Ishikawa (cell line): ENCODE data around the gene ZCCHC24.

Experiments
- CEBPB ChIP-seq: IDR thresholded peaks from 2 replicates; pipeline ENCODE4 v1.6.1; 2012
- EGR1 ChIP-seq: IDR thresholded peaks from 2 replicates; pipeline ENCODE4 v1.6.1; 2012
- EP300 ChIP-seq: IDR thresholded peaks from 2 replicates; pipeline ENCODE4 v1.6.1; 2012; ENCODE audit warnings: borderline replicate concordance
- FOXM1 ChIP-seq: IDR thresholded peaks from 2 replicates; pipeline ENCODE4 v1.6.1; 2012; ENCODE audit warnings: low read depth, borderline replicate concordance
- MAX ChIP-seq: IDR thresholded peaks from 2 replicates; pipeline ENCODE4 v1.6.1; 2012
- NFIC ChIP-seq: IDR thresholded peaks from 2 replicates; pipeline ENCODE4 v1.6.1; 2012
- RAD21 ChIP-seq: IDR thresholded peaks from 2 replicates; pipeline ENCODE4 v1.6.1; 2012; ENCODE audit warnings: low read depth
- REST ChIP-seq: IDR thresholded peaks from 2 replicates; pipeline ENCODE4 v1.6.1; 2012; ENCODE audit warnings: low read depth, mild to moderate bottlenecking
- TAF1 ChIP-seq: IDR thresholded peaks from 2 replicates; pipeline ENCODE4 v1.6.1; 2012; ENCODE audit warnings: low read depth, mild to moderate bottlenecking
- TCF12 ChIP-seq: IDR thresholded peaks from 2 replicates; pipeline ENCODE4 v1.6.1; 2012; ENCODE audit warnings: low read depth
- TEAD4 ChIP-seq: IDR thresholded peaks from 2 replicates; pipeline ENCODE4 v1.6.1; 2012
- YY1 ChIP-seq: IDR thresholded peaks from 2 replicates; pipeline ENCODE4 v1.6.1; 2012; ENCODE audit warnings: low read depth
- ZBTB7A ChIP-seq: IDR thresholded peaks from 2 replicates; pipeline ENCODE4 v1.6.1; 2012; ENCODE audit warnings: low read depth

DNA sequence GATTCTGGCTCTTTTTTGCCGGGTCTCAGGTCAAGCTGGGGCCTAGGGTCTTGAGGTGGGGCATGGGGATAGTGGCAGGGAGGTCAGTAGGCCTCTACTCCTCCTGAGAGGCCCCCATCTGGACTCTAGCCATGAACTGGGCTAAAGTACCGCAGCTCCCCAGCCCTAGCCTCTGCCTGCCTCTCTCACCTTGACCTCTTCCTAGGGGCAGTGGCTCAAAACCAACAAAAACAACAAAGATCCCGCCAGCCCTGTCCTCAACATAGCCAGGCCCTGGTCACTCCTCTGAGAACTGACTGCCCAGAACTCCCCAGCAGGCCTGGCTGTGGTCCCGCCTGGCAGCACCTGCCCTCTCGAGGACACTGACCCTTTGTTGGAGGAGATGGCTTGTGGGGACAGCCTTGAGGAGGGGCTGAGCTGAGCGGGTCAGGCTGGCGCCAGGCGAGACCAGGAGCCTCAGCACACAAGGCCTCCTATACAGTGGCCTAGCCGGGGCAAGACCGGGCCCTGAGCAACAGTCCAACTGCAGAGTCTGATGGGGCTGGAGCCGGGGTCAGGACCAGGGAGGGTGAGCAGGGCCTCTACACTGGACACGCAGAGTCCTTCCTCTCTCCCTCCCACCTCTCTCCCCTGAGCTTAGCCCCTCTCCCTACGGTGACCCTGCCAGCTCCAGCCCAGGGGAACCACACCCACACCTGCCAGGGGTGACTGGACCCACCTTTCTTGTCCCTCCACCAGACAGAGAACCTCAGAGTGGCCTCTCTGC is 109.8 kb downstream of the ZCCHC24 start:
- TF ChIP-seq FOXM1 = peak; percentile 67
- peak; percentile 61; the same call in 1 of the 2 replicates for TF ChIP-seq ZBTB7A
- TF ChIP-seq EP300 = peak; percentile 79
- TF ChIP-seq MAX = peak; percentile 75; the same call in 1 of the 2 replicates
- no peak for TF ChIP-seq REST
- TF ChIP-seq TCF12 = peak; percentile 89
- TF ChIP-seq YY1 = no peak
- TF ChIP-seq RAD21 = no peak; the same call in 1 of the 2 replicates
- TF ChIP-seq CEBPB = no peak; the same call in 1 of the 2 replicates
- TF ChIP-seq TEAD4 = peak; percentile 44; the same call in 1 of the 2 replicates
- peak; percentile 59; the same call in 1 of the 2 replicates for TF ChIP-seq NFIC
- TF ChIP-seq TAF1 = no peak
- TF ChIP-seq EGR1 = no peak
